HG02973 (cell line): ENCODE data around the gene TAGAP.
"Not testable (repeated sequence)": the region's sequence is repeated elsewhere in the genome, so short reads cannot be mapped to it uniquely, and the experiment has no call there.

Experiments used
- ATAC-seq: cut with Tn5 transposase; IDR thresholded peaks from one replicate; pipeline ENCODE4 v1.9.1; 2021; ENCODE audit warnings: moderate library complexity; ENCODE audit not compliant: unreplicated experiment

Gene TAGAP

GRCh38 chr6:159047891-159048685, 3.3 kb upstream of the TAGAP start:
- no peak for ATAC-seq

GRCh38 chr6:159045801-159046200, 1.0 kb upstream of the TAGAP start:
- ATAC-seq, result no peak

GRCh38 chr6:159043947-159044346, 844 bp downstream of the TAGAP start:
- no peak for ATAC-seq

DNA sequence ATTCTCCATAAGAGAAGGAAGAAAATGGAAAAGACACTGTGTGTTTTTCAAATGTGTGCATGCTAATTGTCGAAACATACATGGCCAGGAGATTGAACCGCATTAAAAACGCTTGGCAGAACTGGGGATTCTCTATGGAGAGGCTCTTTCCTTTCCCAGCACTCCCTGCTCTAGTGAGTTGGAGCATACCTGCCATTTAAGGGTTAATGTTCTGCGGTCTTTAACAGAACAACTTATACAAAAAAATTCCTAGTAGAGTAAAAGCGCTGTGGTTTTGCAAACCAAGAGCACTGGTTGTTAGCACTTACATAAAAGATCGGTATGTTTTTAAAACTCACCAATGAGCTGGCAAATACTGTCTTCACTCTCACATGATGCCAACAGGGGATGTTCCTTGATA, 1.5 kb downstream of the TAGAP start:
- ATAC-seq, result no peak

GRCh38 chr6:159042826-159043181, 2.0 kb downstream of the TAGAP start:
- ATAC-seq, result no peak

- peak; percentile 38 for ATAC-seq
These were observed 2.6 kb downstream of the TAGAP start for GRCh38 chr6:159042003-159042825.

- ATAC-seq, result no peak
These were observed 3.6 kb downstream of the TAGAP start for GRCh38 chr6:159041181-159041580.

GRCh38 chr6:159039885-159040258, 4.9 kb downstream of the TAGAP start:
- no peak for ATAC-seq

DNA sequence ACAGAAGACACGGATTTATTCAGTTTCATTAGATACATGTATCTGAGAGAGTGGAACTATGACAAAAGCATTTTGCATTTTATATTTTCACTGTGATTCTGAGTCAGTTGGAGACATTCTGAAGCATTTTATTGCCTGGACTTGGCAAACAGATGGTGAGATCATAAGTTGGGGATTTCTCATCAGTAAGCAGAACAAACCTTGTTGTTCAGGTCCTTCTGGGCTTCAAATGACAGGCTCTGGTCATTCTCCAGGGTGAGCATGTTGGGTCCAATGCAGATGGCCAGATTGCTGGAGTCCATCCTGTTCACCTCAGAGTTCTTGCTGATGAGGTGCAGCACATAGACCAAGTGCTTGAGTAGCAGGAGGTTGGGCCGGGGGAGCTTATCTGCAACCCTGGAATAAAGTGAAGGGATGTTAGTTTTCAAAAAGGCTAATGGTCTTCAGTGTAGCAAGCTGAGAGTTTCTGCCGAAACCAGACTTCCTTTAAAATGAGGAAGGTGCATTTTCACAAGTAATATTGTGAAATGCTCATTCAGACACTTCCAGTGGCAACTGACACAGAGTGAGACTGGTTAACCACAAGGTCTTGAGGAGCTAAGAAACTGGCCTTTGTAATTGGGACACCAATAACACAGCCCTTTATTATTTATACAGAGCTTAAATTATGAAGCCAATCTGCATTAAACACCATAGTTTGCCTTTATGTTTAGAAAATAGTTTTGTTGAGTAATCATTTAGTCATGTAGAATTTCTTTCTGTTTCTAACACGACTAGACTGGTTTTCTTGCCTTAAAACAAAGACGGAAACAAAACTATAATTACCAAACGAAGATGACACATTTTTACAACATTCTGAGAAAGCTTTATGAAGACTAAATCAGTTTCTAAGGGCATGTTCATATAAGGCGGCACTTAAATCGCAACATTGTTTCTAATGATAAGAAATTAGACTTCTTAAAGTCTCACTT, 5.6 kb downstream of the TAGAP start:
- peak; percentile 78 for ATAC-seq

GRCh38 chr6:159038318-159038717, 6.5 kb downstream of the TAGAP start:
- ATAC-seq, result not testable (repeated sequence)

DNA sequence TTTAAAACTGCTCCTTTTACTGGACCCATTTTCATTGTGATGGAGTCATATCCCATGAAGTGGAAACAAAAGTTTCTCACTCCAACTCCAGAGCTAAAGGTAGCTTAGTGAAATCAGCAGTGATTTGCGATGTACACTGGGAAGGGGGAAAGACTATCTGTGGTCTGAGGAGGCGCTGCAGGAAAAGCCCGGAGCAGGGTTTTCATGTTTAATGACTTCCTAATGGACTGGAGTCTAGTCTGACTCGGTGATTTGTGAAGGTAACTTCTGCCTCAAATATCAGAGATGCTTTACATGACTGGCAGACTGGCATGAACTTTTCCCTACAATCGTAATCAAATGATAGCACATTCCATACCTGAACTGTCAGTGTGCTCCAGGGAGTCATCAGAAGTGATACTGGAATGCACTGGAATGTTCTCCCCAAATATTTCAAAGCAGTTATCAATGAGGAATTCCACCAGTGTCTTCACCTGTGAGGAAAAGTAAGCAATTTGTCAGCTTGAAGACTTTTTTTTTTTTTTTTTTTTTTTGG, 7.0 kb downstream of the TAGAP start:
- ATAC-seq, result no peak

GRCh38 chr6:159036673-159037072, 8.1 kb downstream of the TAGAP start:
- no peak for ATAC-seq

- ATAC-seq, result no peak
These were observed 8.9 kb downstream of the TAGAP start for GRCh38 chr6:159035891-159036290.

GRCh38 chr6:159033160-159034049, 11.4 kb downstream of the TAGAP start:
- no peak for ATAC-seq

GRCh38 chr6:159031846-159032245, 12.9 kb downstream of the TAGAP start:
- no peak for ATAC-seq

GRCh38 chr6:159030168-159030567, 14.6 kb downstream of the TAGAP start:
- ATAC-seq, result no peak

GRCh38 chr6:159025224-159025623, 19.6 kb downstream of the TAGAP start:
- ATAC-seq, result not testable (repeated sequence)

DNA sequence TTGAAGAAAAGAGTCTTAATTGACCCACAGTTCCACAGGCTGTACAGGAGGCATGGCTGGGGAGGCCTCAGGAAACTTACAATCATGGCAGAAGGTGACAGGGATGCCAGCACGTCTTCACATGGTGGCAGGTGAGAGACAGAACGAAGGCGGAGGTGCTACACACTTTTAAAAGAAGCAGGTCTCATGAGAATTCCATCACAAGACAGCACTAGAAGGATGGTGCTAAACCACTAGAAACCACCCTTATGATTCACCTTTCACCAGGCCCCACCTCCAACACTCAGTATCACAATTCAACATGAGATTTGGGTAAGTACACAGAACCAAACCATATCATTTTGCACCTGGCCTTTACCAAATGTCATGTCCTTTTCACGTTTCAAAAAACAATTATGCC, 20.9 kb downstream of the TAGAP start:
- no peak for ATAC-seq

DNA sequence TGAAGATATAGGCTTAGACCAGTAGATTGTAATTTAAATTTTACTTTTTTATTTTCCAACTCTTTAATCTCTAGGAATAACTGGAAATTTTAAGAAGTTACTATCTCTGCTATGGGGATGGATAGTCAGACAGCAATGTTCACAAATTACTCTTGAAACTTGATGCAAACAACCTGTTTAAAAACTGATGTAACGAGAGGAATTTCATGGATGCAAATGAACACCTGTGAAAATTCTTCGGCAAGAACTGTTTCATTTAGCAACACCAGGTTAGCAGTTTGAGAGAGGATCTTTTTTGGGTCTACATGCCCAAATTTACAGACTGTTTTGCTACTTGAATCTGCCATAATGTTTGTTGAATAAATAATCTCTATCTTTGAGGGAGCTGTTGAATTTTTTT, 24.8 kb downstream of the TAGAP start:
- no peak for ATAC-seq
